GM12873 (cell line): Measurements from ENCODE around the gene UPF1.
A peak's percentile ranks its signal among the peaks of the same experiment; 100 is the strongest.

ENCODE experiments used
- CTCF ChIP-seq: IDR thresholded peaks from 2 replicates; pipeline ENCODE4 v1.5.1; 2012; ENCODE audit warnings: low read depth, mild to moderate bottlenecking, moderate library complexity, low read length, control low read depth; ENCODE audit not compliant: insufficient read depth; ENCODE audit errors: missing control alignments

The UPF1 gene

GRCh38 chr19:18831524-18832305, at the start of gene UPF1:
UPF1 (plus strand) TSS chr19:18831959; CDS start chr19:18832210, 251 bp downstream.
- TF ChIP-seq CTCF: peak; percentile 8

- TF ChIP-seq CTCF: no peak
Observed at GRCh38 chr19:18782559-18783225, 49.1 kb upstream of the UPF1 start.

- no peak for TF ChIP-seq CTCF
Observed at GRCh38 chr19:18783958-18784785, 47.6 kb upstream of the UPF1 start.

GRCh38 chr19:18784786-18785120, 47.0 kb upstream of the UPF1 start:
- TF ChIP-seq CTCF: no peak

- no peak for TF ChIP-seq CTCF
Observed at GRCh38 chr19:18785179-18786124, 46.3 kb upstream of the UPF1 start.

GRCh38 chr19:18788529-18789421, 43.0 kb upstream of the UPF1 start:
- no peak for TF ChIP-seq CTCF
